AG08396 (cell line): ENCODE data around the gene PAQR9.

ENCODE experiments used
- DNase-seq: peaks from one replicate; pipeline ENCODE4 v3.0.0; 2012; ENCODE audit warnings: low spot score, mixed read lengths

The PAQR9 gene

DNA sequence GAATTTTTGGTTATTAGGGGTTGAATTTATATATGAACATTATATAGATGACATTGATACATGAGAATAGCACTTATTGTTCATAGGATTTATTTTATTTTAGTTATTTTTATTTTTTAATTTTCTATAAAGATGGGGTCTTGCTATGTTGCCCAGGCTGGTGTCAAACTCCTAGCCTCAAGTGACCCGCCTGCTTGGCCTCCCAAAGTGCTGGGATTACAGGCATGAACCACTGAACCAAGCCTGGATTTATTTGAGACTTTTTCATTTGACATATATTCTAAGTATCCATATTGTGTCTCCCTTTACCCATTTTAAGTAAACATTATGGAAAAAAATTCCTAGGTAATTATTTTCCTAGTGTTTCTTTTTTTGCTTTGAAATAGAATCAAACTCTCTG is 12.5 kb downstream of the PAQR9 start:
- DNase-seq = no peak

GRCh38 chr3:142947799-142948575 is 15.5 kb downstream of the PAQR9 start:
- peak; percentile 41 for DNase-seq

- DNase-seq = no peak
Observed at GRCh38 chr3:142947352-142947751, 16.1 kb downstream of the PAQR9 start.

GRCh38 chr3:142946861-142947260 is 16.6 kb downstream of the PAQR9 start:
- DNase-seq = no peak

GRCh38 chr3:142945023-142945422 is 18.5 kb downstream of the PAQR9 start:
- DNase-seq = no peak

DNA sequence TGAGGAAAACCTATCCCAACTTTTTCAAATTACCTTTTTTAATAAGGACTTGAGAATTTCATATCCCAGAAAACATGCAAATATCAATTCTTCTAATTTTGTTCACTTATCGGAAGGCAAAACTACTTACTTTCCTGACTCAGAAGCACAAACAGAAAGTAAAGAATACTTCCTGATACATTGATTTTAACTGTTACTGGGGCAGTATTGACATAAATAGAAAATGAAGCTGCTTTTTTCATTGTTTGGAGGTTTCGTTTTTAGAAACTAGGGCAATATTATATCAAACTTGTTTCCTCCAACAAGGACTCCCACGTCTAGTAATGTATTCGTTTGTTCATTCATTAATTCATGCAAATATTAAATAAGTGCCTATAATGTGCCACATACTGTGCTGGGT is 19.1 kb downstream of the PAQR9 start:
- DNase-seq = no peak

- DNase-seq = no peak
Observed at GRCh38 chr3:142943870-142944269, 19.6 kb downstream of the PAQR9 start.

GRCh38 chr3:142943349-142943748 is 20.1 kb downstream of the PAQR9 start:
- no peak for DNase-seq

- DNase-seq = no peak
Observed at GRCh38 chr3:142941373-142942123, 21.9 kb downstream of the PAQR9 start.

DNA sequence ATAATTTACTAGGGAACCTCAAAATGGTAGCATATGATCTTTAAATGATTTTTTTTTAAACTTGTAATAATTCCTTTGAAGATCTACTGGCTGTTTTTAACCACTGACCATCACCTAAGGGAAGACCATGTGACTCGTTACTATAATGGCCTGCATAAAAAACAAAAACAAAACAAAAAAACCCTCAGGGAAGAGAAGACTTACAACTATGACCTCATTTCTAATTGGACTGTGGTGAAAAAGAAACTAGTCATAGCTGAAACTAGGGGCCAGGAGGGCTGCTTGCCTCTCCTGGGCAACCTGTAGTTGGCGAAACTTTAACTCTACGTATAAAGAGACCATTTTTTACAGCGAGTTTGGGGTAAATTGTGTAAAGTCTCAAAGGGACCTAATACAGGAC is 23.0 kb downstream of the PAQR9 start:
- no peak for DNase-seq

GRCh38 chr3:142940000-142940399 is 23.5 kb downstream of the PAQR9 start:
- DNase-seq = no peak

GRCh38 chr3:142935963-142936362 is 27.5 kb downstream of the PAQR9 start:
- no peak for DNase-seq

DNA sequence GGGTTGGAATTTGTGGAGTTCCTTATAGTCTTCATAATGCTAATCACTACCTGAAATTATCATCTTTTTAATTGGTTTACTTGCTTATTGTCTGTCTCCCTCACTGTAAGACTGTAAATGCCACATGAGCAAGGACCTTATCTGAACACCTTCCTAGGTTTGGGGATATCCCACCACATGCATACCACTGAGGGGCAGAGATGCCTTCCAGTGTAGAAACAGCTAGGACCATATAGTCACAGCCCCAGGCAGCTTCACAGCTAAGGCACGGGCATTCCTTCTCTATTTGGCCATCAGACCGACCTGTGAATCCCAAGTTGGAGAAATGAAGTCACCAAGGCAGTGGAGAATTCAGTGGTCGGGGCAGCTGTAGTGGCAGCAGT is 28.6 kb downstream of the PAQR9 start:
- DNase-seq = no peak

DNA sequence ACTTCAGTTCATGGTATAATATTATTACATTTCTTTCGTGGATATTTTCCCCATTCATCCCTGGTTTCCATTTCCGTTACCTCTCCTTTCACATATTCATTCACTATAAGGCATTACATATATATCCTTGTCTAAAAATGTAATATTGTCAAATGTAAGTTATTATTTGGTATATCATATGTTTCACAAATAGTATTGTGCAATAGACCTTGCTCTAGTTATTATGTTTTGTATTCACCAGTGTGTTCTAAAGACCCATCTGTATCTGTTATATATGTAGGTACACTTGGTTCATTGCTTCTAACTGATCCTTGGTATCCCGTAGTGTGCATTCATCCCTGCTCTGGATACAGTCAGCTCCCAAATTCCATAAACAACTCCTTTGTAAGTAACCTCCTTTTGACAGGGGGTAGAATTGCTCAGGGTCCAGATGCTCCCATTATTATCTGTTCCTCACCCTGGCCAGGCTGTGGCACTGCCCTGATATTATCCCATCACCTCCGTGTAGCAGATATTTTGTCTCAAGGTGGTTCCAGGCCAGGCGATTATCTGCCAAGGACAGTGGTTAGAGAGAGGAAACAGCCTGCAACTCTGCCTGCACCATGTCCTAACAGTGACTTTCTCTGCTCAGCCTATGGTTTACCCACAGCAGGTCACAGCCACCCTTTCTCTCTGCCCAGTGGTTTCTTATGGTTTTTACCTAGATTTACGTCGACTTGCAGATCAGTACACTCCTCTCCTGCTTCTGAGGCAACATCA is 29.2 kb downstream of the PAQR9 start:
- DNase-seq = no peak

DNA sequence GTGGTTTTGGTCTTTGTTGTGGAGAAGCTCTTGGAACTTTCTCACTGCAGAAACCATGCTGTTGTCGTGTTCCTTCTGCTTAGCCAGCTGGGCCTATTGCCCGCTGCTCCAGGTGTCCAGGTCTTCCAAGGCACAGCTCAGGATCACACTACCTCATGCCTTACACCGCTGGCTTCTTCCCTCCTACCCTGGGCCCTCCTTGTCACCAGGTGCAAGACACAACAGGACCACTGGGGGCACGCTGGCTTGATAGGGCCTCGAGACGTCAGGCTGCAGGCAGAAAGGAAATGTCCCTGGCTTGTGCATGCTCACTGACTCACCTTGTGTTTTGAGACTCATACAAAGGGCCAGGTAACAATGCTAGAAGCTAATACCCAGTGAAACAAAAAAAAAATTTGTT is 32.3 kb downstream of the PAQR9 start:
- DNase-seq = no peak

- no peak for DNase-seq
Observed at GRCh38 chr3:142930463-142930862, 33.0 kb downstream of the PAQR9 start.

DNA sequence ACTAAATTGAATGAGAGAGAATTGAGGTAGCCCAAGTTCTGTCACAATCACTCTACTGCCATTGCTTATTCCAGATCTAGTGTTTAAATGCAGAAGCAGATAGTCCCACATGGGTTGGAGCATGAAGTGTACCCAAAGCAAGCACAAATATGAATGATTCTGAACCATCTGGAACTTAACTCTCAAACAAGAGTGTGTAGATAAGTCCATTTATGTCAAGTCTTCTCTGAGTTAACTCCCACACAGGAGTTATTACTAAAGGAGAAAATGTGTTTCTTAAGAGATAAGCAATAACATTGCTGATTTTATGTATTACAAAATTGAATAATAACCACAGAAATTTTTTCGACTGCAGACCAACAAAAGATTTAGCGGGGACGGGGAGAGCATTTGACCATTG is 33.6 kb downstream of the PAQR9 start:
- DNase-seq = no peak

DNA sequence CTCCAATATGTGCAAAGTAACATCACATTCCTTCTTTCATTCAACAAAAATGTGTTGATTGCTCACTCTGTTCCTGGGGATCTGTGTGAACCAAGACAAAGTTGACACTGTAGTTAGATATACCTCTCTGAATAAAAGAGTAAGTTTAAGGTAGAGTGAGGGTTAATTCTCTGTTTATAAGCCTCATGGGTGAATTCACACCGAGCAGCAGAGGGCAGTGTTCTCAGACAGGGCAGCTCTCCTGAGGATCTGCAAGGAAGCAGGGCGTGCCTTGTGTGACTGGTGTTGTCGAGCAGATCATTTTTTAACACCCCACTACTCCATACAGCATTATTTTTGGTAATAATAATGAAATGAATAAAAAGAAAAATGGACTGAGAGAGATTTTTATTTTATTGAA is 34.4 kb downstream of the PAQR9 start:
- DNase-seq = no peak

DNA sequence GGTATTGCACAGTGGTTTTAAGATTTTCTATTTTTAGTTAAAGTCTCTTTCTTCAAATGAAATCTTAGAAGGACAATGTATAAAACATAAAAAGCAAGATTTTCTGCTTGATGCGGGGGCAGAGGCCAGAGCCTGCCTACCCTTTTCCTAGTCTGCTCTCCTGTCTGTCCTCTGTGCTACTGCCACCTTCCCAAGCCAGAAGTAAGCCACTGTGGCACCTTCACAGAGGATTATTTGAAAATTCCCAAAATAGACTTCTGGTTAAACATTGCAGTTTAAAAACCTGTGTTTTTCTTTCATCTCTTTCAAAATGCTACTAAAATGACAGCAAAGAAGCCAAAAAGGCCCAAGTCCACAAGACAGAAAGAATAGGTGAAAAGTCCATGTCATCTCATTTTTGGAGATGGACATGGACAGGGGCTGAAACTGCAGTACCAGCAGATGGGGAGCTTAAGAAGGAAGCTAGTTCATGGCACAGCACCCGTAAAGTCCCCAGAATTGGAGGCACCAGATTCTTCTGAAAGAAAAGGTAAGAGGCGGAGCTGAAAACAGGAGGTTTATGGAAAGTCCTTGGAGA is 37.0 kb downstream of the PAQR9 start:
- no peak for DNase-seq

- no peak for DNase-seq
Observed at GRCh38 chr3:142925140-142925539, 38.3 kb downstream of the PAQR9 start.

DNA sequence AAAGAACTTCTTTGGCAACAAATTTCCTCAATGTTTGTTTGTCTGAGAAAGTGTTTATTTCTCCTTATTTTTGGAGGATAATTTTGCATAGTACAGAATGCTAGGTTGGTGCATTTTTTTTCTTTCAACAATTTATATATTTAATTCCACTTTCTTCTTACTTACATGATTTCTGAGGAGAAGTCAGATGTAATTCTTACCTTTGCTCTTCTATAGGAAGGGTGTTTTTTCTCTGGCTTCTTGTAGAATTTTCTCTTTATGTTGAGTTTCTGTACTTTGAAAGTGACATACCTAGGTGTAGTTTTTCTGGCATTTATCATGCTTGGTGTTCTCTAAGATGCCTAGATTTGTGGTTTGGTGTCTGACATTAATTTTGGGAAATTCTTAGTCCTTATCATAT is 39.8 kb downstream of the PAQR9 start:
- no peak for DNase-seq

DNA sequence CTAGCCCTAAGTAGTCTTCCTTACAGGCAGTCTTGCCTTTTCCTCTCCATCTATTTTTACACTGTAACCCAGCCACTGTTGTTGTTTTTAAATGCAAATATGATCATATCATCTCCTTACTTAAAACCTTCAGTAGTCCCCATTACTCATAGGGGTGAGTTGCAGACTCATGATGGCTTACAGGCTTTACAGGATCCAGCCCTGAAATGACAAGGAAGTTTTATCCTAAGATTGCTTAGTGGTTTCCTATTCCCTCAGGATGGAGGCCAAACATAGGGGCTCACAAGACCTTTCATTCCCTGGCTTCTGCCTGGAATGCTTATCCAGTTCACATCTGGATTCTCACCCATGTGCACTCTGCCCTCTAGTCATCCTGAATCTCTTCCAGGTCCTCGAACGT is 46.9 kb downstream of the PAQR9 start:
- no peak for DNase-seq

DNA sequence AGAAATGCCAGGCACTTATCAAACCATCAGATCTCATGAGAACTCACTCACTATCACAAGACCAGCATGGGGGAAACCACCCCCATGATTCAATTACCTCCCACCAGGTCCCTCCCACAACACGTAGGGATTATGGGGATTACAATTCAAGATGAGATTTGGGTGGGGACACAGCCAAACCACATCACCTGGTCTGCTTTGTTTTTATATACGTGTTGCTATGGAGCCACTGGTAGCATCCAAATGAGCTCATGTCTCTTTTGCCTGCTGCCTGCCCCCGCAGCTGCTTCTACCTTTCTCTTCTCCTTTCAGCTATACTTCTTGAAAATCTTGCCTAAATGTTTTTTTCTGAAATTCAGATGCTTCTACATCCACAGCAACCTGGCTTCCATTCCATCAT is 47.8 kb downstream of the PAQR9 start:
- no peak for DNase-seq
